GM12878 (cell line): ENCODE results near the gene EPB41L1.

Experiments used
- CEBPB ChIP-seq, 2 experiments: fragments of 150-350 bp in 1 of 2; IDR thresholded peaks; 2 replicates each; pipeline ENCODE4 v1.6.1; 2012 to 2014; ENCODE audit warnings: low read depth in 2 of 2, low read length in 2 of 2, borderline replicate concordance in 1 of 2, inconsistent platforms in 1 of 2
- EZH2 ChIP-seq: IDR thresholded peaks from 2 replicates; pipeline ENCODE4 v1.6.1; 2012; ENCODE audit warnings: low read depth, mild to moderate bottlenecking, control low read depth, inconsistent platforms, low read length, borderline replicate concordance; ENCODE audit not compliant: control insufficient read depth
- MYB ChIP-seq: fragments of 150-350 bp; IDR thresholded peaks from 2 replicates; pipeline ENCODE4 v1.6.1; 2014; ENCODE audit warnings: mild to moderate bottlenecking, low read depth, low read length, borderline replicate concordance
- NFXL1 ChIP-seq: fragments of 450-650 bp; IDR thresholded peaks from 2 replicates; pipeline ENCODE4 v1.6.1; 2017; ENCODE audit warnings: antibody characterized with exemption, mild to moderate bottlenecking, borderline replicate concordance
- YY1 ChIP-seq: IDR thresholded peaks from 2 replicates; pipeline ENCODE4 v1.6.1; 2011; ENCODE audit warnings: low read depth, mild to moderate bottlenecking, low read length
- TF ChIP-seq, protein P1 (sequence below), 3 experiments: IDR thresholded peaks in 2 of 3; conservative IDR thresholded peaks in 1 of 3; 2 replicates each; pipeline ENCODE4 v1.5.1; 2011; ENCODE audit warnings: low read depth in 3 of 3, low read length in 3 of 3, mild to moderate bottlenecking in 3 of 3, control low read depth in 2 of 3, moderate library complexity in 2 of 3, inconsistent platforms in 1 of 3, mixed read lengths in 1 of 3; ENCODE audit not compliant: control insufficient read depth in 2 of 3, insufficient read depth in 1 of 3; ENCODE audit errors: extremely low read depth in 1 of 3

DNA sequence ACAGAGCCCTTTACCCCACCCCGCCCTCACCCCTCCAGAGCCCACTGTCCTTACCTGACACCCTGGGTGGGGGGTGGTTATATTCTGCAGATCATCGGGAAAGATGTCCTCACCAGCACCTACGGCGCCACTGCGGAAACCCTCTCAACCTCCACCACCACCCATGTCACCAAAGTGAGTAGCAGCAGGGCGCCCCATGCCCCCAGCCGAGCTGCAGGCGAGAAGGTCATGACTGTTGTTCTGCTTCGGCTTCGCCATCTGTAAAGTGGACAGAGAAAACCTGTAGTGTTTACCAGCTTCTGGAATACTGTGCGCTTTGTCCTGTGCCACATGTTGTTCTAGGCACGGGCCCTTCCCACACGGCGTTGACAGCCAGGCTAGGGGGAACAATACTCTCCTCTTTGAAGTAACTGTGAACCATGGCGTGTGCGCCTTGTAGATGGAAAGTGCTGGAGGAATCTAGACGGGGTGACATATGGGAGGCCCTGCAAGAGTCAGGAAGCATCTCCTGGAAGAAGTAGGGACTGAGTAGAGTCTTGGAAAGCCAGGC, 65.2 kb downstream of the EPB41L1 start:
- TF ChIP-seq YY1 (no peak), CEBPB (IDR thresholded peaks at IDR 0.05; ENCODE audit: borderline replicate concordance in 1 of 2, low read depth in 2 of 2, low read length in 2 of 2) (no peak), EZH2 (no peak), MYB (no peak), NFXL1 (no peak)
- TF ChIP-seq, protein P1, sequence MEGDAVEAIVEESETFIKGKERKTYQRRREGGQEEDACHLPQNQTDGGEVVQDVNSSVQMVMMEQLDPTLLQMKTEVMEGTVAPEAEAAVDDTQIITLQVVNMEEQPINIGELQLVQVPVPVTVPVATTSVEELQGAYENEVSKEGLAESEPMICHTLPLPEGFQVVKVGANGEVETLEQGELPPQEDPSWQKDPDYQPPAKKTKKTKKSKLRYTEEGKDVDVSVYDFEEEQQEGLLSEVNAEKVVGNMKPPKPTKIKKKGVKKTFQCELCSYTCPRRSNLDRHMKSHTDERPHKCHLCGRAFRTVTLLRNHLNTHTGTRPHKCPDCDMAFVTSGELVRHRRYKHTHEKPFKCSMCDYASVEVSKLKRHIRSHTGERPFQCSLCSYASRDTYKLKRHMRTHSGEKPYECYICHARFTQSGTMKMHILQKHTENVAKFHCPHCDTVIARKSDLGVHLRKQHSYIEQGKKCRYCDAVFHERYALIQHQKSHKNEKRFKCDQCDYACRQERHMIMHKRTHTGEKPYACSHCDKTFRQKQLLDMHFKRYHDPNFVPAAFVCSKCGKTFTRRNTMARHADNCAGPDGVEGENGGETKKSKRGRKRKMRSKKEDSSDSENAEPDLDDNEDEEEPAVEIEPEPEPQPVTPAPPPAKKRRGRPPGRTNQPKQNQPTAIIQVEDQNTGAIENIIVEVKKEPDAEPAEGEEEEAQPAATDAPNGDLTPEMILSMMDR (IDR thresholded peaks at IDR 0.05 in 2 of 3, conservative IDR thresholded peaks at IDR 0.05 in 1 of 3; ENCODE audit: control insufficient read depth in 2 of 3, extremely low read depth in 1 of 3, insufficient read depth in 1 of 3, low read depth in 3 of 3, low read length in 3 of 3): no peak
